Vagina (tissue), 2 donors: ENCODE measurements around the gene AHCY.

ENCODE experiments used
- POLR2A ChIP-seq, 2 donors: fragments of 450-650 bp; IDR thresholded peaks; one replicate each; pipeline ENCODE4 v1.6.1; 2017; ENCODE audit warnings: antibody characterized with exemption in 2 of 2, mild to moderate bottlenecking in 2 of 2, moderate library complexity in 2 of 2
- TF ChIP-seq, protein P1 (sequence below), 3 experiments: fragments of 450-650 bp in 2 of 3; fragments of 200-600 bp in 1 of 3; sonication (generic) in 1 of 3; IDR thresholded peaks; one replicate each; pipeline ENCODE4 v1.5.1; 2017 to 2019; ENCODE audit warnings: antibody characterized with exemption in 3 of 3, mild to moderate bottlenecking in 2 of 3, moderate library complexity in 2 of 3

GRCh38 chr20:34315236-34315635, 12.1 kb upstream of the AHCY start:
- TF ChIP-seq POLR2A (IDR thresholded peaks at IDR 0.05): no peak
- TF ChIP-seq, protein P1, sequence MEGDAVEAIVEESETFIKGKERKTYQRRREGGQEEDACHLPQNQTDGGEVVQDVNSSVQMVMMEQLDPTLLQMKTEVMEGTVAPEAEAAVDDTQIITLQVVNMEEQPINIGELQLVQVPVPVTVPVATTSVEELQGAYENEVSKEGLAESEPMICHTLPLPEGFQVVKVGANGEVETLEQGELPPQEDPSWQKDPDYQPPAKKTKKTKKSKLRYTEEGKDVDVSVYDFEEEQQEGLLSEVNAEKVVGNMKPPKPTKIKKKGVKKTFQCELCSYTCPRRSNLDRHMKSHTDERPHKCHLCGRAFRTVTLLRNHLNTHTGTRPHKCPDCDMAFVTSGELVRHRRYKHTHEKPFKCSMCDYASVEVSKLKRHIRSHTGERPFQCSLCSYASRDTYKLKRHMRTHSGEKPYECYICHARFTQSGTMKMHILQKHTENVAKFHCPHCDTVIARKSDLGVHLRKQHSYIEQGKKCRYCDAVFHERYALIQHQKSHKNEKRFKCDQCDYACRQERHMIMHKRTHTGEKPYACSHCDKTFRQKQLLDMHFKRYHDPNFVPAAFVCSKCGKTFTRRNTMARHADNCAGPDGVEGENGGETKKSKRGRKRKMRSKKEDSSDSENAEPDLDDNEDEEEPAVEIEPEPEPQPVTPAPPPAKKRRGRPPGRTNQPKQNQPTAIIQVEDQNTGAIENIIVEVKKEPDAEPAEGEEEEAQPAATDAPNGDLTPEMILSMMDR (IDR thresholded peaks at IDR 0.05): no peak
